AG09319 (cell line): ENCODE data around the gene TMEM132C.

Experiments used
- DNase-seq: peaks from one replicate; pipeline ENCODE4 v3.0.0-alpha.2; 2010; ENCODE audit warnings: low read depth; ENCODE audit errors: extremely low read depth
- TF ChIP-seq, protein P1 (sequence below): IDR thresholded peaks from 2 replicates; pipeline ENCODE4 v1.5.1; 2011; ENCODE audit warnings: low read depth, mild to moderate bottlenecking, inconsistent platforms, low read length, moderate library complexity

TMEM132C gene

DNA sequence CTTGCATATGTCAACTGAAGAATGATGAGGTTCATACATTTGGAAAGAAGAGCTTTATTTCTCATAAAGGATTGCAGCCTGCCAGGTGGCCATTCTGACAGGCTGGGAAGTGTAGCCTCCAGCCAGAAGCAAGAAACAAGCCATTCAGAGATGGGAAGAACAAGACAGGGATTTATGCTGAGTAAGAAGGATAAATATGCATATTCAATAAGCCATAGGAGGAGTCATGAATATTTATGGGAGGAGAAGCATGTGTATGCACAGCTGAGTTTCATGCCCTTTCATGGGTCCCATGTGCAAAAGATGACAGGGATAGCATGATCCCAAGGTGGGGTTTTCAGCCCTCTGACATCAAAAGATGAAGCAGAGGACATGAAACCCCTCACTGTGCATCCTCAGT, 269.8 kb downstream of the TMEM132C start:
- TF ChIP-seq, protein P1, sequence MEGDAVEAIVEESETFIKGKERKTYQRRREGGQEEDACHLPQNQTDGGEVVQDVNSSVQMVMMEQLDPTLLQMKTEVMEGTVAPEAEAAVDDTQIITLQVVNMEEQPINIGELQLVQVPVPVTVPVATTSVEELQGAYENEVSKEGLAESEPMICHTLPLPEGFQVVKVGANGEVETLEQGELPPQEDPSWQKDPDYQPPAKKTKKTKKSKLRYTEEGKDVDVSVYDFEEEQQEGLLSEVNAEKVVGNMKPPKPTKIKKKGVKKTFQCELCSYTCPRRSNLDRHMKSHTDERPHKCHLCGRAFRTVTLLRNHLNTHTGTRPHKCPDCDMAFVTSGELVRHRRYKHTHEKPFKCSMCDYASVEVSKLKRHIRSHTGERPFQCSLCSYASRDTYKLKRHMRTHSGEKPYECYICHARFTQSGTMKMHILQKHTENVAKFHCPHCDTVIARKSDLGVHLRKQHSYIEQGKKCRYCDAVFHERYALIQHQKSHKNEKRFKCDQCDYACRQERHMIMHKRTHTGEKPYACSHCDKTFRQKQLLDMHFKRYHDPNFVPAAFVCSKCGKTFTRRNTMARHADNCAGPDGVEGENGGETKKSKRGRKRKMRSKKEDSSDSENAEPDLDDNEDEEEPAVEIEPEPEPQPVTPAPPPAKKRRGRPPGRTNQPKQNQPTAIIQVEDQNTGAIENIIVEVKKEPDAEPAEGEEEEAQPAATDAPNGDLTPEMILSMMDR, result no peak
- DNase-seq, result no peak

DNA sequence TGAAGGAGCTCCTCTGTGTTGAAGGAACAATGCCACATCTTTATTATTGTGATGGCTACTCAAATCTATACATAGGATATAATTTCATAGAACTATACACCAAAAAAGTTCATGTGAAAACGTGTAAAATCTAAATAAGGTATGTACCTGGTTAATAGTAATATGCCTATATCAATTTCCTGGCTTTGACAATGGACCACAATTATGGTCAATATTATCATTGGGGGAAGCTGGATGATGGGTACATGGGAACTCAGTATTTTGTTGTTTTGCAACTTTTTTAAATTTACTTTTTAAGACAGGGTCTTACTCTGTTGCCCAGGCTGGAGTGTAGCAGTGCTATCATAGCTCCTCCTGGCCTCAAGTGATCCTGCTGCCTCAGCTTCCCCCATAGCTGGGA, 270.7 kb downstream of the TMEM132C start:
- TF ChIP-seq, protein P1, result no peak
- DNase-seq, result no peak

DNA sequence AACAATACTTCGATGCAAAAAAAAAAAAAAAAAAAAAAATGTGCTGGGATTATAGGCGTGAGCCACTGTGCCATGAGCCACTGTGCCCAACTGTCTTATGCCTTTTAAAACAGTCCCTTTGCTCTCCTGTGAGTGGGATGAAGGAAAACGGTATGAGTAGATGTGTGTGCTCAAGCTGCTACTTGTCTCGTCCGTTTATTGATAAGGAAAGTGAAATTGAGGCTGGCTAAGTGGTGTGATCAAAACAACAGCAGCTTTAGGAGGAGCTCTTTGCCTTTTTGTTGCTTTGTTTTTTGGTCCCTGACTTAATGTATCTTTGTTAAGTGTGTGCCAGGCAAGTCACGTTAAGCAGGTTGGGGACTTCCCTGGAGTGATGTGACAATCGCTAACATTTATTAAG, 275.9 kb downstream of the TMEM132C start:
- TF ChIP-seq, protein P1, result no peak
- no peak for DNase-seq

DNA sequence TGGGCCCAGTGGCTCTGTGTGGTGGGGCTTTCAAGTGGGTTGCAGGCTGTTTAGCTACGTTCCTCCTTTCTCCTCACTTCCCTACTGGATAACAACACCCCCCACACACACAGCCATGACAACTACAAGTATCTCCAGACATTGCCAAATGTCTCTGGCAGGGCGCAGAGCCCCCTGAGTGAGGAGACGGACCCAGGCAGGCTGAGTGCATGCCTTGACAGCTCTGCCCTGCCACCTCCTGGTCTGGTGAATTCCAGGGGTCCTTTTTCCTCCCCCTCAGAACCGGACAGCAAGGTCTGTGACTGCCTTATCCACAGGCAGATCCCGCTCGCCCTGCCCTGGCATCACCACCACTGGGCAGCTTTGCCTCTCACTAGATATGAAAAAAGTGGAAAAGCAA, 276.5 kb downstream of the TMEM132C start:
- TF ChIP-seq, protein P1, result no peak

DNA sequence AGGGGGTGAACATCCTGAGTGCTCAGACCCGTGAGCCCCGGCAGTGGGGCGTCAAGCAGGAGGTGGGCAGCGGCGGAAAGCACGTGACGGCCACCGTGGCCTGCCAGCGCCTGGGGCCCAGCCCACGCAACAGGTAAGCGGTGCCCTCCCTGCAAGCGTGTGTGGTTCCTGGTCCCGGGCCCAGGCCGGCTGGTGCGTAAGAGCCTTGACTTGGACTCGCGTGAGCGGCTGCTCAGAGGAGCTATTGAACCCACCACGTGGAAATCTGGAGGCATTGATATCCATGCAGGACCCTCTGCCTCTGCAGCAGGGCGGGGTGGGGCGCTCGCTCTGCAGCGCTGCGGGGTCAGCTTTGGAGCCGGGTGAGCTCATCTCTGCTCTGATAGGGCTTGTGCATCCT, 277.0 kb downstream of the TMEM132C start:
- TF ChIP-seq, protein P1, result no peak
- no peak for DNase-seq

More for the DNA sequence above, 276.5 kb downstream of the TMEM132C start:
- DNase-seq, result no peak

DNA sequence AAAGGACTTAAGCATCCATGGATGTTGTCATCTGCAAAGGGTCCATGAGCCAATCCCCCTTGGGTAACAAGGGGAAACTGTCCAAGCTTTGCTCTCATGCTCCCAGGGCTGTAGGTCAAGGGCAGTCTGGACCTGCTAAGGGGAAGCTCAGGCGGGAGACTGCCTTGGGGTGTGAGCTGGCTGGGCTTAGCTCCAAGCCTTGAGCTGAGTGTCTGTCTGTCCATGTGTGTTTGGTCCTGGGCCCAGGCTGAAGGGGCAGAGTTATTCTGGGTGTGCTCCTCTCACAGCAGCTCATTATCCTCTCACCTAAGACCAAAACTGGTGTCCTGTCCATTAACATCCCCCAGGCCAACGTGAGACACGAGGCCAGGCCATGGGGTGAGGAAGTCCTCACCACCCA, 282.0 kb downstream of the TMEM132C start:
- DNase-seq, result no peak
- TF ChIP-seq, protein P1, result no peak

DNA sequence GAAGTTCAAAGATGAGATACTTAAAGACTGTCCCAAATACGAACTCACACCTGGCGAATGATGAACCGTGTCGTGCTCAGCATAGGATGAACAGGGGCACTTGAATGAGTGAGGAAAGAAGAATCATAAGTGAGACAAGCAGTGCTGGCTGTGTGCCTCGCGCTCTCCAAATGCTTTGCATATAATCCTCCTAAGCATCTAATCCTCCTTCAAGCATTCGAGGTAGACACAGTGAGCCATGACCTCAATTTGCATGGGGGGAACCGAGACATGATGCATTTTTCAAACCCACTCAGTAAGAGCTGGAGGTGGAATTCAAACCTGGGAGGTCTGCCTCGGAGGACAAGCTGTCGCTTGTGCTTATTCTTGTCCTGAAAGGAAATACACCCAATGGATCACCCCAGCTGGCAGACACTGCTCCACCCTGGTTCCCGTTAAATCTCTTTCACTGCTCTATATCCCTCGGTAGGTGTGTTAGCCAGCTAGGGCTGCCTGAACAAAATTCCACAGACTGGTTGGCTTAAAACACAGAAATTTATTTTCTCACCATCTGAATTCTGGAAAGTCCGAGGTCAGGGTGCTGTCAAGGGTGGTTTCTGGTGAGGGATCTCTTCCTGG, 282.7 kb downstream of the TMEM132C start:
- no peak for DNase-seq
- TF ChIP-seq, protein P1, result no peak
